Hepatocyte (in vitro differentiated cells): ENCODE data around the gene SETBP1.

Experiments
- CTCF ChIP-seq: fragments of 200-600 bp; sonication (generic); IDR thresholded peaks from 2 replicates; pipeline ENCODE4 v1.5.1; 2016; ENCODE audit warnings: antibody characterized with exemption, mild to moderate bottlenecking; ENCODE audit not compliant: poor library complexity
- EZH2 ChIP-seq: fragments of 200-600 bp; sonication (generic); IDR thresholded peaks from 2 replicates; pipeline ENCODE4 v1.6.1; 2016; ENCODE audit warnings: antibody characterized with exemption, mild to moderate bottlenecking, borderline replicate concordance
- EZH2phosphoT487 ChIP-seq: fragments of 200-600 bp; sonication (generic); IDR thresholded peaks from one replicate; pipeline ENCODE4 v1.6.1; 2018; ENCODE audit warnings: antibody characterized with exemption, mild to moderate bottlenecking, low read depth, moderate library complexity; ENCODE audit not compliant: unreplicated experiment, severe bottlenecking

DNA sequence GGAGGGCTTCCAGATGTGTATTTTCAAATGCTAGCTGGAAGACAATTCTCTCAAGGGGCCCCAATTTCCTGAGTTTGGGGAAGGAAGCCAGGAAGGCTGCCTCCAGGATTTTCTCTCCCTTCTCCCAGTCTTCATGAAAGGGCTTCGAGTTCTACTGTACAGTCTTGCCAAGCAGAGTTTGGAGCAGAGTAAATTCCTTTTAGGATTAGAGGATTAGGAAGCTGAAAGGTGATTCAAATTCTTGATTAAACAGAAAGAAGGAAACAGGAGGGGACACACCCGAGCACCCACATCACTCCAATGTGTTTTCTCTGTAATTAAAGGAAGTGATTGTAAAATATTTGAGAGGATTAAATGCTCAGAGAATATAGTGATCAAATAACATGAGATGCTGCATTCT, 217.8 kb downstream of the SETBP1 start:
- TF ChIP-seq CTCF, result no peak
- no peak for TF ChIP-seq EZH2
- TF ChIP-seq EZH2phosphoT487, result no peak
